NCI-H1092 treated with DMSO at 0.1 percent for 48 hours (cell line): ENCODE results near the gene SLX1B.
"Not testable (repeated sequence)": the region's sequence is repeated elsewhere in the genome, so short reads cannot be mapped to it uniquely, and the experiment has no call there.

Experiments
- DNase-seq: peaks from one replicate; lab custom pipeline; 2025; lab: John Stamatoyannopoulos, UW

SLX1B gene

GRCh38 chr16:29454269-29454668, at the start of gene SLX1B, which contains the start of gene BOLA2:
TSS of gene SLX1B (plus strand) at chr16:29454533.
TSS of gene BOLA2 (minus strand) at chr16:29454351. CDS start at chr16:29454253, 98 bp downstream.
- DNase-seq = not testable (repeated sequence)

- not testable (repeated sequence) for DNase-seq
These were observed 49.1 kb upstream of the SLX1B start for GRCh38 chr16:29405249-29405648.

GRCh38 chr16:29423587-29423986, 30.7 kb upstream of the SLX1B start:
- not testable (repeated sequence) for DNase-seq

- not testable (repeated sequence) for DNase-seq
These were observed 28.9 kb upstream of the SLX1B start for GRCh38 chr16:29425390-29425789.

- DNase-seq = not testable (repeated sequence)
These were observed 579 bp upstream of the SLX1B start for GRCh38 chr16:29453754-29454153.

- DNase-seq = not testable (repeated sequence)
These were observed 495 bp downstream of the SLX1B start for GRCh38 chr16:29454828-29455227.

GRCh38 chr16:29457660-29458059, 3.3 kb downstream of the SLX1B start:
- DNase-seq = not testable (repeated sequence)

GRCh38 chr16:29459706-29460646, 5.6 kb downstream of the SLX1B start, which contains the start of gene SULT1A4:
TSS of gene SULT1A4 (plus strand) at chr16:29459913. CDS start at chr16:29461386, 1,473 bp downstream.
- not testable (repeated sequence) for DNase-seq

GRCh38 chr16:29460647-29461030, 6.3 kb downstream of the SLX1B start:
- not testable (repeated sequence) for DNase-seq

- DNase-seq = not testable (repeated sequence)
These were observed 11.9 kb downstream of the SLX1B start for GRCh38 chr16:29465985-29466824.

GRCh38 chr16:29466904-29467303, 12.6 kb downstream of the SLX1B start:
- DNase-seq = not testable (repeated sequence)

- DNase-seq = not testable (repeated sequence)
These were observed 13.5 kb downstream of the SLX1B start for GRCh38 chr16:29467654-29468366.

- not testable (repeated sequence) for DNase-seq
These were observed 15.3 kb downstream of the SLX1B start for GRCh38 chr16:29469660-29470059.

- not testable (repeated sequence) for DNase-seq
These were observed 17.7 kb downstream of the SLX1B start for GRCh38 chr16:29472065-29472464.

GRCh38 chr16:29482276-29482675, 27.9 kb downstream of the SLX1B start:
- DNase-seq = not testable (repeated sequence)

- DNase-seq = not testable (repeated sequence)
These were observed 52.0 kb downstream of the SLX1B start, which contains the start of gene NPIPB12 for GRCh38 chr16:29506308-29506707. TSS of gene NPIPB12 (minus strand) at chr16:29506408.
